Measurements from ENCODE around the gene TAB2.

DNA sequence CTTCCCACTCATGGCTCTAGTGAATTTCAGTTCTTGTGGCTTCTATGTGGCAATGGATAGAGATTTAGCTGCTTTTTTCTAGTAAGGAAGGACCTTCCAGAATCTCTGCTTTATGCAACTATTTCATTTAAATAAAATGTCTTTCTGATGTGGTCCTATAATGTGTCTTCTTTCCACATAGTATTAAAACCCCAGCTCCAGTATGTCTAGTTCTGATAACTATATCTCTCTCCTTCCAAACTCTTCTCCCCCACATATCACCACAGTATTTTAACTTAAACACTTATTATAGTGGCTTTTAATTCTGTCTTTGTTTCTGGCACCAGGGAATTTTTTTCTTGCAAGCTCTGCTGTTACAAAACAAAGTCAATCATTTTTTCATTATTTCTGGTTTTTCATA, 41.9 kb downstream of the TAB2 start:
- TF ChIP-seq, protein P1, sequence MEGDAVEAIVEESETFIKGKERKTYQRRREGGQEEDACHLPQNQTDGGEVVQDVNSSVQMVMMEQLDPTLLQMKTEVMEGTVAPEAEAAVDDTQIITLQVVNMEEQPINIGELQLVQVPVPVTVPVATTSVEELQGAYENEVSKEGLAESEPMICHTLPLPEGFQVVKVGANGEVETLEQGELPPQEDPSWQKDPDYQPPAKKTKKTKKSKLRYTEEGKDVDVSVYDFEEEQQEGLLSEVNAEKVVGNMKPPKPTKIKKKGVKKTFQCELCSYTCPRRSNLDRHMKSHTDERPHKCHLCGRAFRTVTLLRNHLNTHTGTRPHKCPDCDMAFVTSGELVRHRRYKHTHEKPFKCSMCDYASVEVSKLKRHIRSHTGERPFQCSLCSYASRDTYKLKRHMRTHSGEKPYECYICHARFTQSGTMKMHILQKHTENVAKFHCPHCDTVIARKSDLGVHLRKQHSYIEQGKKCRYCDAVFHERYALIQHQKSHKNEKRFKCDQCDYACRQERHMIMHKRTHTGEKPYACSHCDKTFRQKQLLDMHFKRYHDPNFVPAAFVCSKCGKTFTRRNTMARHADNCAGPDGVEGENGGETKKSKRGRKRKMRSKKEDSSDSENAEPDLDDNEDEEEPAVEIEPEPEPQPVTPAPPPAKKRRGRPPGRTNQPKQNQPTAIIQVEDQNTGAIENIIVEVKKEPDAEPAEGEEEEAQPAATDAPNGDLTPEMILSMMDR (IDR thresholded peaks at IDR 0.05), result no peak
- TF ChIP-seq POLR2A (IDR thresholded peaks at IDR 0.05) (no peak), POLR2AphosphoS5 (IDR thresholded peaks at IDR 0.05) (no peak)
